ENCODE measurements around the gene ALKBH8.
"Not testable (repeated sequence)": the region's sequence is repeated elsewhere in the genome, so short reads cannot be mapped to it uniquely, and the experiment has no call there.

Gene ALKBH8

DNA sequence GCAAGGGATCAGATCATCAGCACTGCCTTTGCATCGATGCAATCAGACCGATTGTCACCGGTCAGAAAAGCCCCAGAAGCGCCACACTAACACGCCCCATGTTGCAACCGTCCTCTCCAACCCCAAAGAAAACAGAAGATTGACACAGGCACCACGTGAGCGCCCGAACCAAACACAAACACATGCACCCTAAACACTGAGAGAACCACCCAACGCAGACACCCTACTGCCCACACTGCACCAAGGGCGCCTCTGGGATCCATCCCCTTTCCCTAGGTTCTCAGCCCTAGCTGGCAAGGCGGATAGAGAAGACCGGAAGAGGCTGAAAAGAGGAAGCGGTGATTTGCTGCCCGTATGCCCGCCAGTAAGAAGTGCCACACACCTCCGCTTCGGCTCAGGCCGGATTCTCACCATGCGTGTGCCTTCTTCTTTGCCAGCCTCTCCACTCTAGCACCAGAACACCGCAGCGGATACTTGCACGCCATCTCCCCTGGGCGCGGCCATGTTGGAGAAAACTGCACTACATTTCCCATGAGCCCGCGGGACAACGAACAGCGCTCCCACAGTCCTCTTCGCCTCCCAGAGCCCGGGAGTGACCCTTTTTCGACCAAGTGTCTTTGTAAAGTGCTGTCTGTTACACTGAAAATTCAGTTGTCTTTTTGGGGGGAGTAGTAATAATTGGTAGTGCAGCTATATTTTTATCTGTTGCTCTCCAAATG is at the start of gene ALKBH8:
Gene ALKBH8, minus strand, starts transcription at position 517 of the 719 bp plus-strand sequence. CDS start 4,842 bp downstream, outside the sequence.
- DNase-seq (ENCODE audit: low read depth in 2 of 2), result peak; percentile 51 to 54

DNA sequence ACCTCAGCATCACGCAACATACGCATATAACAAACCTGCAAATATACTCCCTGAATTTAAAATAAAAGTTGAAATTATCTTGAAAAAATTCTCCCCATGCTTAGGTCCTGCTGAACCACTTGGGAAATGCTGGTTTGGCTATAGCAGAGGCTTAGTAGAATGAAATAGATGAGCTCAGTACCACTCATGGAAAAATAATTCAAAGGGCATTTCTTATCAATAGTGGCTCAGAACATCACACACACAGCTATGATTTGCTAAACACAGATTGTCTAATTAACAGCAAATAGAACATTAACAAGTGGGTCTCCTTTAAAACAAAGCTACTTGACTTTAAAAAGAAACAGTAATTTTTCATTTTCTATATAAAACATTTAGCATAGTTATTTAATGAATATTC is 46.9 kb upstream of the ALKBH8 start:
- no peak for DNase-seq (ENCODE audit: low read depth in 2 of 2)

DNA sequence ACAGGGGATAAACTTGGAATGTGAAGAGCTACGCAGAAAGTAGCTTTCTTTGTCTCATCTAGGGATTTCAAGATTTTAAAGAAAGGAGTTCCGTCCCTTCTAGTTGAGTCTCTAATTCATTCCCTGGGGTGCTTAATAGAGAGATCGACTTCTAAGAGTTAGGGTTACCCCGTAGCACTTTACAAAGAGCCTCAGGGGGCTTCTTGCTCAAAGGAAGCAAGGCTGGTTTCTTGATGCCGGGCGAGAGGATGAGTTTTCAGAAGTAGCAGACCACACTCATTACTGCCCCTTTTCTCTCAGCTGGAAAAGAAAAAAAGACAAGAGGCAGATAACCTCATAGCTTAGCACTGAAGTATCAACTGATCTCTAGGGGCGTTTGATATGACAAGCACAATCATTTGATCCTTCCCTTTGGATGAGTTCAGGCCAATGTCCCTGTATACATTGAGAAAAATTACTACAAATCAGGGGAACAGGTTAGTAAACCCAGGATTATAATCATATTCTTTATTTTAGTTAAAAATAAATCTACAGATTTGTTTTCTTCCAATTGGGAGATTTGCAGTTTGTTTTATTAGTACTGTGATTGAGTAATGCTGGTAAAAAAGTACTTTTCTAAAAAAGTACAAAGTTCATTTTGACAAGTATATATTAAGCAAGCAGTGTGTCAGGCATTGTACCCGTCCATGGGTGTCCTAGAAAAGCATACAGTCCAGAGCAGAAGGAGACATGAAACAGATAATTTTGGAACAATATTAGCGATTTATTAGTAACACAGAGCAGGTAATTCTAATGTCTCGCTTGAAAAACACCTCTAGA is 44.1 kb upstream of the ALKBH8 start:
- no peak for DNase-seq (ENCODE audit: low read depth in 2 of 2)

DNA sequence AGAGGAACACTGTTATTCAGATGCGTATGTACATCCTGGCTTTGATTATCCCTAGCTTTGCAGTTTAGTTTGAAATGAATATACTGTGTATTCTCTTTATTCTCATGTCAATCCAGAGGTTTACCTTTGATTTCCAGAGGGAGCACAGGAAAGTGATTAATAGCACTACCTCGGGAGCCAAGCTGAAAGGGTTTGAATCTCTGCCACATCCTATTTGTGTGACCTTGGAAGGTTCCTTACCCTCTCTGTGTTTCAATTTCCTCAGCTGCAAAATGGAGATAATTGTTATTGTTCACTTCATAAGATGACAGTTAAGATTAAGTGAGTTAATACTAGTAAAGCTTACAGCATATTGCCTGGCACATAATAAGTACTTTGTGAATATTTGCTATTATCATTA is 43.3 kb upstream of the ALKBH8 start:
- DNase-seq (ENCODE audit: low read depth in 2 of 2), result no peak

- DNase-seq (ENCODE audit: low read depth in 2 of 2), result no peak
Observed at GRCh38 chr11:107606141-107606540, 40.6 kb upstream of the ALKBH8 start.

GRCh38 chr11:107605061-107606006 is 39.8 kb upstream of the ALKBH8 start:
- no peak for DNase-seq (ENCODE audit: low read depth in 2 of 2)

GRCh38 chr11:107598225-107599139 is 32.9 kb upstream of the ALKBH8 start:
- no peak for DNase-seq (ENCODE audit: low read depth in 2 of 2)

DNA sequence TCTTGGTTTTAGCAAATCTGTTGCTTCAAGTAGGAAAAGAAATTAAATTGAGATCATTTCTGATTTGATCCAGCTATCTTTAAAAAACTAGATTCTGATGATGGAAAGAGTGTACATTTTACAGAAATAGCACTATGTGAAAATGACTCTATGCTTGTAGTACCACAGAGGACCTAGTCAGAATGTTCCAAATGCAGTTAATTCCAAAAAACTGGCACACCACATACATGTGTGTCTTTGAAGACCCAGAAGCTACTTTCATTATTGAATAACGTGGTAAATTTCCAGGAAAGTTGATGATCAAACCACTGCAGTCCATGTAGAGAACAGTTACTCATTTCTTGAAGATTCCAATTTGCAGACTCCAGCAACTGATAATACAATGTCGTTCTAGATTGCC is 29.2 kb upstream of the ALKBH8 start:
- DNase-seq (ENCODE audit: low read depth in 2 of 2), result no peak

GRCh38 chr11:107593951-107594350 is 28.4 kb upstream of the ALKBH8 start:
- no peak for DNase-seq (ENCODE audit: low read depth in 2 of 2)

DNA sequence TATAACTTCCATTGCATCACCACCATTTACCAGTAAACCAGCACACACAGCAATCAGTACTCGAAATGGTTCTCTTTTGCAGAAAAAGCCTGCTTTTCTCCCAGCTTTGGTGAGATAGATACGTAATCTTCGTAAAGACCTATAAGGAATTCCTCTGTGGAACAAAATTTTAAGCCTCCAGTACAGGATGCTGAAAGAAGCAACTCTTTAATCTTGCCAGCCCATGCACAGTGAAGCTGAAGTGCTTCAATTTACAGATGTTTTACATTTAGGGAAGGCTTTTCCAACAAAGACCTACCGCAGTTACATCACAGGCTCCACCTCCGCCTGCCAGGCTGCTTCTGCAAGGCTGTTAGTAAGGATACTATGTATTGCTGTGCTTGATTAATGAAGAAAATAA is 27.3 kb upstream of the ALKBH8 start:
- no peak for DNase-seq (ENCODE audit: low read depth in 2 of 2)

GRCh38 chr11:107592231-107592590 is 26.7 kb upstream of the ALKBH8 start:
- DNase-seq (ENCODE audit: low read depth in 2 of 2), result no peak

GRCh38 chr11:107591378-107592230 is 26.1 kb upstream of the ALKBH8 start:
- no peak for DNase-seq (ENCODE audit: low read depth in 2 of 2)

GRCh38 chr11:107590460-107591377 is 25.2 kb upstream of the ALKBH8 start, which contains the start of gene ELMOD1:
Gene ELMOD1, plus strand, starts transcription at chr11:107591147. Its CDS starts 27,043 bp downstream, at chr11:107618190.
- no peak for DNase-seq (ENCODE audit: low read depth in 2 of 2)

DNA sequence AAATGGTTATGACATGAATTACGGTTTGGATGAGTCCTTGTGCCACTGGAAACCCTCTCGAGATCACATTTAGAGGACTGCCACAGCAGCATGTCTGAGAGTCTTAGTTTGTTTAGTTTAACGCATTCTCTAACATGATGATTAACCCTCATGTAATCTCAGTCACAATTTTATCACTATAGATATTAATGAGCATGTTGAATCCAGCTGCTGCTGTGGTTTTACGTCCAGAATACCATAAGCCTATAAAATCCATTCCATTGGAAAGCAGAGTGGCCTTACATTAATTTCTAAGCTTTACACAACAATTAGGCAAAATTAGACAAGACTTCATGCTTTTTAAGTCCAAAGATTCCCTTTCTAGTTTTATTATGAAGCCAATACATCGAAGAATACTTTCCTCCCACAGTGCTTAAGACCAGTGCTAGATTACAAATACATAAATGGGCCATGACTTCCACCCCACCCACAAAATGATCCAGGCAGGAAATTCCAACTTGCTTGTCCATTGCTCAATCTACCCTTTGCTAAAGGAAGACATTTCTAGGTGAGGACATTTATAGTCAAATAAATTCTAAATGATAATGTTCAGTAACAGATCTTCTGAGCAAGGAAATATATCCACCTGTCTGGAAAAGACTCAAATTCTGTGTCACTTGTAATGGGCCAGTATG is 21.9 kb upstream of the ALKBH8 start:
- DNase-seq (ENCODE audit: low read depth in 2 of 2), result no peak

GRCh38 chr11:107583629-107584195 is 18.2 kb upstream of the ALKBH8 start:
- DNase-seq (ENCODE audit: low read depth in 2 of 2), result no peak

DNA sequence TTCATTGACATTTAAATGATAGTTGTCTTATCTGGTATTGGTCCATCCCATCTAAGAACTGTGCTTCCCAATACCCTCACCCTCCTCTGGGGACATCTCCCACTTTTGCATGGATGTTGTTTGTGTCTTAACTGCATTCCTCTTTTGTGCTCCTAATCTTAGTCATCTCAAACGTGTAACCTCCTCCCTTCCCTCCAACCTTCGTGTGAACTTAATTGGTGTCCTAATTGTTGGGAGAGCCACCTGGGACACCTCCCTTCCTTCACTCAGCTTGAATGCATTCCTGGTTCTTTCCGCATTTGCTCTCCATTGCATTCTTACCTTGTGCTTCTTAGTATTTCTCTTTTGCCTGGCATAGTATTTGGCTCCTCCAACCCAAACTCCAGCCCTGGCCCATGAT is 15.6 kb upstream of the ALKBH8 start:
- DNase-seq (ENCODE audit: low read depth in 2 of 2), result no peak

GRCh38 chr11:107579169-107579568 is 13.6 kb upstream of the ALKBH8 start:
- DNase-seq (ENCODE audit: low read depth in 2 of 2), result not testable (repeated sequence)

DNA sequence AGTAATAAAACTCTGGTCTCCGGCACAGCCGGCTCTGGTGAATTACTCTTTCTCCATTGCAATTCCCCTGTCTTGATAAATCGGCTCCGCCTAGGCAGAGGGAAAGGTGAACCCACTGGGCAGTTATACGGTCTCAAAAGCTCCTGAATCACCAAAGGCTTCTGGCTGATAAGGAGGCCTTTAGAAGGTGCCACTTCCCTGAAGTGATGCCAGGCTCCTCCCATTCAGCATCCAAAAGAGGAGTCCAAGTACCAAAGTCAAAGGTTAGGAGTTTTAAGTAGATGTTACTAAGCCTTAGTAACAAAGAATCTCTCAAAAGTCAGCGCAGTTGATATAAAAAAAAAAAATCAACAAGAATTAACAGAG is 11.8 kb upstream of the ALKBH8 start:
- DNase-seq (ENCODE audit: low read depth in 2 of 2), result no peak

Measured in activated CD8-positive, alpha-beta memory T cell treated with anti-CD3 and anti-CD28 coated beads for 4 hours (primary cell).